Suppressor macrophage treated with lipopolysaccharide for 1 hour (primary cell): ENCODE data around the gene RPL38.
A peak's percentile ranks its signal among the peaks of the same experiment; 100 is the strongest.

ENCODE experiments used
- DNase-seq, 3 donors: peaks; one replicate each; pipeline ENCODE4 v3.0.0-alpha.2; 2020 to 2022

The RPL38 gene

GRCh38 chr17:74227271-74228080, 24.0 kb downstream of the RPL38 start:
- no peak for DNase-seq

- no peak for DNase-seq
These were observed 25.0 kb downstream of the RPL38 start for GRCh38 chr17:74228306-74228978.

- DNase-seq = no peak
These were observed 27.4 kb downstream of the RPL38 start for GRCh38 chr17:74230896-74231295.

- DNase-seq = peak; percentile 58 to 81 (median 73)
These were observed 28.7 kb downstream of the RPL38 start for GRCh38 chr17:74231928-74232907.

GRCh38 chr17:74233937-74234336, 30.5 kb downstream of the RPL38 start:
- no peak for DNase-seq

GRCh38 chr17:74234486-74234885, 31.0 kb downstream of the RPL38 start:
- DNase-seq = peak; percentile 43 to 78 (median 67)

- peak; percentile 71 to 78 (median 72) for DNase-seq
These were observed 31.6 kb downstream of the RPL38 start for GRCh38 chr17:74235040-74235581.

- no peak for DNase-seq
These were observed 32.5 kb downstream of the RPL38 start for GRCh38 chr17:74235911-74236371.

- no peak for DNase-seq
These were observed 33.8 kb downstream of the RPL38 start for GRCh38 chr17:74237321-74237720.

GRCh38 chr17:74239172-74239571, 35.7 kb downstream of the RPL38 start:
- peak; percentile 93 to 97 (median 95) for DNase-seq

- DNase-seq = peak; percentile 64 to 78 (median 73)
These were observed 37.2 kb downstream of the RPL38 start for GRCh38 chr17:74240618-74241205.

GRCh38 chr17:74241431-74241830, 38.0 kb downstream of the RPL38 start:
- peak; percentile 93 to 97 (median 93) for DNase-seq

GRCh38 chr17:74241847-74242246, 38.4 kb downstream of the RPL38 start:
- DNase-seq = no peak

GRCh38 chr17:74243013-74243755, 39.7 kb downstream of the RPL38 start:
- DNase-seq = no peak

GRCh38 chr17:74244128-74244527, 40.6 kb downstream of the RPL38 start:
- DNase-seq = no peak

- DNase-seq = no peak
These were observed 41.1 kb downstream of the RPL38 start for GRCh38 chr17:74244548-74244947.

- DNase-seq = no peak
These were observed 41.8 kb downstream of the RPL38 start for GRCh38 chr17:74245145-74245831.

GRCh38 chr17:74245871-74246270, 42.4 kb downstream of the RPL38 start:
- DNase-seq = peak; percentile 61 to 78 (median 74)

GRCh38 chr17:74249590-74250270, 46.3 kb downstream of the RPL38 start:
- no peak for DNase-seq
